G401.6 (cell line): ENCODE results near the gene CABLES1.
"Not testable (repeated sequence)": the region's sequence is repeated elsewhere in the genome, so short reads cannot be mapped to it uniquely, and the experiment has no call there.

Experiments
- FAIRE-seq: peaks from 2 replicates; lab custom pipeline; 2012; peaks lifted over from hg19 to GRCh38; lab: Jason Lieb, UNC

Gene CABLES1

DNA sequence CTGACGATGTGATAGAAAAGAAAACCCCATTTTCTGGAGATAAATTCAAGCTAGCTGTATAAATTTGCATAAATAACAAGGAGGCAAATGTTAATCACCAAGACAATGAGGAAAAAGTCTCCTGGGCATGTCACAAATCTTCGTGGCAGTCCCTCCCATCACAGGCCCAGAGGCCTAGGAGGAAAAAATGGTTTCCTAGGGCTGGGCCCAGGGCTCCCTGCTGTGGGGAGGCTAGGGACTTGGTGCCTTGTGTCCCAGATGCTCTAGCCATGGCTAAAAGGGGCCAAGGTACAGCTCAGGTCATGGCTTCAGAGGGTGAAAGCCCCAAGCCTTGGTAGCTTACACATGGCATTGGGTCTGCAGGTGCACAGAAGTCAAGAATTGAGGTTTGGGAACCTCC, 134.6 kb downstream of the CABLES1 start:
- no peak for FAIRE-seq

DNA sequence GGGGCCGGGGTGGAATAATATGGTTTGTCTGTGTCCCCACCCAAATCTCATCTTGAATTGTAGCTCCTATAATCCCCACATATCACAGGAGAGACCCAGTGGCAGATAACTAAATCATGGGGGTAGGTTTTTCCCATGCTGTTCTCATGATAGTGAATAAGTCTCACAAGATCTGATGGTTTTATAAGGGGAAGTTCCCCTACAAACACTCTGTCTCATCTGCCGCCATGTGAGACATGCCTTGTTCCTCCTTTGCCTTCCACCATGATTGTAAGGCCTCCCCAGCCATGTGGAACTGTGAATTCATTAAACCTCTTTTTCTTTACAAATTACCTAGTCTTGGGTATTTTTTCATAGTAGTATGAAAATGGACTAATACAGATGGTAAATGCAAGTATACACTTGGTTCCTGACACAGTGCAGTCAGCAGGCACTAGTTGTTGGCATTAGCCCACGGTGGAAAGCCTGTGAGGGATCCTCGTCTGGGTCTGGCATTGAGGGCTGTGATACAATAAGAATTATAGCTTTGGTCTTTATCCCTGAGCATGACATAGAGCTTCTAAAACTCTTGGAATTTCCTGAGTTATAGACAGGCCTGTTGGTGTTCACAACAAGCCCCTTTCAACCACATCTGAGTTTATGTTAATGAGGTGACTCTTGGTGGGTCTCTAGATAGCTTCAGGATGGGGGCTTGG, 135.8 kb downstream of the CABLES1 start:
- FAIRE-seq = no peak

DNA sequence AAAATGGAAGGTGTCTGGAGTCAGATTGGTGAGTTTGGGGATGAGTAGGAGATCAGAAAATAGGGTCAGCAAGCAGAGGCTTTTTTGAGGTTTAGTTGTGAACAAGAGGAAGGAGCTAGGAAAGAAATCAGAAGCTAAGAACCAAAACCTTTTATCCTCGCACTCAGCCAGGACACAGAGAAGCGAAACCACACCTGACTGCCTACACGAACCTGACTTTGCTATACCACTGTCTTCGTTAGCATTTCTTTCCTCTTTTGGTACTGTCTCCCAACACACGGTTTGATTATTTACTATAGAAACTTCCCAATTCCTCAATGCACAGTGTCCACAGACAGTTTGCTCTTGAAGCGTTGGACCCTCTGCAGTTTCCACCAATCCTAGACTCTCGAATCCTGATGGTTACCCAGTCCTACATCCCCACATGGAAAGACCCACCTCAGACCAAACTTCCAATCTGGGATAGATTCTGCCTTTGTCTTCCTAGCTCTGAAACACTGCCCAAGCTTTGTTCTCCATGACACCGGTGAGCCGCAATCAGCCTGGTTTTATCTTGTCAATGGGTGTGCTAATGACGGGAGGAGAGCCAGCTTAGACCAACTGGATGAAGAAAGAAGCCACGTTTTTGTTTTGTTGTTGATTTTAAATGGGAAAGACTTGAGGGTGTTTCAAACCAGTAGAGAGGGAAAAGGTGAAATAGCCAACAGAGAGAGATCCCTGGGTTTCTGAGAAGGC, 137.4 kb downstream of the CABLES1 start:
- no peak for FAIRE-seq

DNA sequence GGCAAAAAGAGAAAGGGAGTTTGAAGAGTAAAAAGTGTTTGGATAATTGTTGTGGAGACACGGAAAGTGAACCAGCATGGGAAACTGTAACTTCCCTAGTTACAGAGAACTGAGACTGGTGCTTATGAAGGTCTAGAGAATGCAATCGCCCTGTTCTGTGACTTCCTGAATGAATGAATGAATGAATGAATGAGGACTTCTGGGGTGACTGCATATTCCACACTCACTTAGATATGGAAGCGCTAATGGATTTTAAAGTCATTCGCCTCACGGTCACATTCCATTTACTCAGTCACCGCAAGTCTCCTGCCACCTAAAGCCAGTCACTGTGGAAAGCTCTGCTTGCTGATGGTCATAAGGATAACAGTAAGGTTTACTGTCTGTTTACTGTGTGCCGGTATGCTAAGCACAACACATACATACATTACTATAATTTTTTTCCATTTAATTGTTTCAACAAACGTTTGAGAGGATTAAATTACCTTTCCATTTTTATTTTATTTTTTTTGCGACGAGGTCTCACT, 138.2 kb downstream of the CABLES1 start:
- no peak for FAIRE-seq

DNA sequence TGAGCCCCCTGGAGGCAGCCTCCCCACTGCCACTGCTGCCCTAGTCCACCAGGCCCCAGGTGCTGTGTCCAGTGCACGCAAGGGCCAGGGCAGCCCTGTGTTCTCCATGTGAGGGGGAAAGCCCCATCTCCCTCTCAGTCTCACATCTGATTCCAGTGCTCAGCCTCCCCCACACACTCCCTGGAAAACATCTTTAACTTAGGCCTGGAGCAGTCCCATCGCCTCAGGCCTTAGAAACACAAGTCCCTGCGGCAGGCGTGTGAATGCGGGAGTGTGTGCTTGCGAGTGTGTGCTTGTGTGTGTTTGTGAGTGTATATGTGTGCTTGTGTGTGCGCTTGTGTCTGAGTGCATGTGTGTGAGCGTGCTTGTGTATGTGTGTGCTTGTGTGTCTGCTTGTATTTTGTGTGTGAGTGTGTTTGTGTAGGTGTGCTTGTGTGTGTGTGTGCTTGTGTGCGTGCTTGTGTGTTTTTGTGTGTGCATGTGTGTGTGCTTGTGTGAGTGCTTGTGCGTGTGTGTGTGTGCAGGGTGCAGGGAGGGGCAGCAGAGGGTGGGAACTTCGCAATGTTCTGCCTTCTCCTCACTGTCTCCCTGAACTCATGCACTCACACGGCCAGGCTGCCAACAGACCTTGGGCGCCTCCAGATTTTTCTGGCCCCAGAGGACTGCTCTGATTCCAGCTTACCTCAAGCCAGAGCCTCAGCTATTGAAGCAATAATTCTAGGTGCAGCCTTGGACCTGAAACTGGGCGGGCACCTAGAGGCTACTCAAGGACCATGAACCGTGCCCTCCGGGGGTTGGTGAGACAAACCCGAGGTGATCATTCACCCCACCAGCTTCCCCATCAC, 139.6 kb downstream of the CABLES1 start:
- no peak for FAIRE-seq

DNA sequence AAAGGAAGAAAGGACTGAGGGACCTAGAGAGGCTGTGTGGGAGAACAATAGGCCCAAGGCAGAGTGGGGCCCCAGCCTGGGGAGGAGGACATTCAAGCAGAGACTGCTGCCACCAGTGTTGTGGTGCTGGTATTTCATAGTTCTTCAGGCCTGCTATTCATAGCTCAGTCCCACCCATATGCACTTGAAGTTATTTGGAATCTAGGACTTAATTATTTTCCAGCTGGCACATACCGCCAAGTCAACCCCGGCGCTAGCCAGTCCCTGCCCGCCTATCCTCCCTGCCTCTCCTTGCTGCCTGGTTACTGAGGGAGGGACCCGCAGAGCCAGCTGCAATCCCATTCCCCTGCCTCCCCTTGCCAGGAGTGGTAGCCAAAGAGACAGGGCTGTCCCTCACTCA, 141.2 kb downstream of the CABLES1 start:
- no peak for FAIRE-seq

DNA sequence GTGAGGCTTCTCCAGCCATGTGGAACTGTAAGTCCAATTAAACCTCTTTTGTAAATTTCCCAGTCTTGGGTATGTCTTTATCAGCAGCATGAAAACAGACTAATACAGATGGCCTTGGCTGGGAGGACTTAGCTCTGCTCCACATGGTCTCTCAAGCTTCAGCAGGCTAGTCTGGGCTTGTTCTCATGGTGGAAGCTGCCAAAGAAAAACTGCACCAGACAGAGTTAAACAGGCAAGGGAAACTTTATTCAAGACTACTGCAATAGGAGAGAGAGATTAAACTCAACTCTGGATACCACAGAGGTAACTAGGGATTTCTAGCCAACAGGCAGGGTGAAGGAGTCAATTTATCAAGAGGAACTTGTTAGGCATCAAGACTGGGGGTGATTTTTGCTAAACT, 142.1 kb downstream of the CABLES1 start:
- FAIRE-seq = no peak

DNA sequence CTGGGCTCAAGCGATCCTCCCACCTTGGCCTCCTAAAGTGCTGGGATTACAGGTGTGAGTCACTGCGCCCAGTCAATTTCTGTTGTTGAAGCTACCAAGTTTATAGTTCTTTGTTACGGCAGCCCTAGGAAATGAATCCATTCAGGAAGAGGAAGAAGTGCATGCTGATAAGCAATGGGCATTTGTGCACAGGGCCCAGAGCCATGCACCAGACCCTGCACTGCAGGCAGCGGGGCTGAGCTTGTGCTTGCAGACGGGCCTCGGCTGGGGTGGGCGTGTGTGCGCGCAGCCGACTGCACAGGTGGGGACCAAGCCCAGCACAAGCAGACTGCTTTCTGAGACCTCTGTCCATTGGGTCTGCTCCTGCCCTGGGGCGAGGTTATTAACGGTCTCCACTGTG, 144.6 kb downstream of the CABLES1 start:
- no peak for FAIRE-seq

DNA sequence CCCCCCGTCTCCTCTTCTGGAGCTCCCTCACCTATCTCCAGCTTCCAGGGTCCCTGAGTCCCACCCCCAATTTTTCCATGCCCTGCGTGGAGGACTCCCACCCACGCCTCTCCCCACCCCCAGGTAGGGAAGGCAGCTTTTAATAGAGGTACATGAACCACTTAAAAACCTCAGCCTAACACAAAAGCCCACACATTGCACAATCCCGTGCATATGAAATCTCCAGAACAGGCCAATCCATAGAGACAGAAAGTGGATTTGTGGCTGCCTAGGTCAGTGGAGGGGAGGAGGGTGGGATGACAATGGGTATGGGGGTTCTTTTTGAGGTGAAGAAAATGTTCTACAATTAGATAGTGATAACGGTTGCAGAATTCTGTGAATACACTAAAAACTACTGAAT, 145.6 kb downstream of the CABLES1 start:
- FAIRE-seq = no peak

DNA sequence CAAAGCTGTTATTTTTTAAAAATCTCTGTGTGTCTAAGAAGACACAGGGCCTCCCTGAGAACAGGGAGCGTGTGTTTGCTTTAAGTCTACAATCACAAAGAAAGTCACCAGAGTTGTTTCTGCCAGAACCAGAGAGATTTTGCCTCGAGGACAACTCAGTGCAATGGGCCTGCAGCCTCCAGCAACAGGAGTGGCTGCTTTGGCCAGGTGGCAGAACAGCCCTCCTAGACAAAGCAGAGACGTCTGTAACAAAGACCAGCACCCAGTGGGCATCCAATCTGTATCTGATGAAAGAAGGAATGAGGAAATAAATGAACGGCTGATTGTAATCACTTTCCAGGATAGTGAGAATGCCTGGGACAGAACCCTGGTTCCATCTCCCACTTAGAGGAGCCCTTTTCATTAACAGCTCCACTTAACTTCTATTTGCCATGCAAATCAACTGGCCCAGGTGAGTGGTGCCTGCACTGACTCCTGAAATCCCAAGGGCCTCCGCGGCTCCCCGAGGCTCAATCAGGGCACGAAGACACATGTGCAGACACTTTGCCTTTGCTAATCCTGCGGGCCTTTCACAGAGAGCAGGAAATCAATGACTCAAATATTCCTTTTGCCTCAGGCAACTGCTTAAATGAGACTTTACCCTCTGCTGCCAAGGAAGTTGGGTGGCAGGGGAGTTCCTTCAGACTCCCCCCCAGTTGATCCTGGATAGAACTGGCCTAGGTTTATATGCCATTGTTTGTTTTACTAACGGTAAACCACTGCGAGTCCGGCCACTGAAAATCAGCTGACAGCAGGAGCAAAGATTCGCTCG, 146.5 kb downstream of the CABLES1 start:
- FAIRE-seq = no peak

DNA sequence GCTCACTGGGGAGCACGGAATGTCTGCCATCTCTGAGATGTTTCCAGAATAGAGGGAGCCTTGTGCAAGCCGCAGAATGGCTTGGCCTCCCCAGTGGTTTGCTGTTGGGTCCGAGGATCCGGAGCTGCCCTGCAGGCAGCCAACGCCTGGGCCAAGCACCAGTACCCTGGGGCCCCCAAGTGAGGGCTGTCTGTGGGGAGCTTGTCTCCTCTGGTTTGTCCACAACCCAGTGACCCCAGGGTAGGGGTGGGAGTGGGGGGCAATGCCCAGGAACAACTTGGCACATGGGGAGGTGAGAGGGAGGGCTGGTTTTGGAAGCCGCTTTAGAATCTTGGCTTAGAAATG, 147.1 kb downstream of the CABLES1 start:
- FAIRE-seq = no peak

DNA sequence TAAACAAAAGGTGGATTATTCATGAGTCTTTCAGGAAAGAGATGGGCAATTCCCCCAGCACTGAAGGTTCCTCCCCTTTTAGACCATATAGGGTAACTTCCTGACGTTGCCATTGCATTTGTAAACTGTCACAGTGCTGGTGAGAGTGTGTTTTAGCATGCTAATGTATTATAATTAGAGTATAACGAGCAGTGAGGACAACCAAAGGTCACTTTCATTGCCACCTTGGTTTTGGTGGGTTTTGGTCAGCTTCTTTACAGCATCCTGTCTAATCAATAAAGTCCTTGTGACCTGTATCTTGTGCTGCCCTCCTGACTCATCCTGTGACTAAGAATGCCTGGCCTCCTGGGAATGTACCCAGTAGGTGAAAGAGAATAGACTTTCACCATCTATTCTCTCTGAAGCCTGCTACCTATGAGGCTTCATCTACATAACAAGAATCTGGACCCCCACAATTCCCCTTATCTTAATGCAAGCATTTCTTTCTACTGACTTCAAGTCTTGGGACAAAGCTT, 148.7 kb downstream of the CABLES1 start:
- no peak for FAIRE-seq

DNA sequence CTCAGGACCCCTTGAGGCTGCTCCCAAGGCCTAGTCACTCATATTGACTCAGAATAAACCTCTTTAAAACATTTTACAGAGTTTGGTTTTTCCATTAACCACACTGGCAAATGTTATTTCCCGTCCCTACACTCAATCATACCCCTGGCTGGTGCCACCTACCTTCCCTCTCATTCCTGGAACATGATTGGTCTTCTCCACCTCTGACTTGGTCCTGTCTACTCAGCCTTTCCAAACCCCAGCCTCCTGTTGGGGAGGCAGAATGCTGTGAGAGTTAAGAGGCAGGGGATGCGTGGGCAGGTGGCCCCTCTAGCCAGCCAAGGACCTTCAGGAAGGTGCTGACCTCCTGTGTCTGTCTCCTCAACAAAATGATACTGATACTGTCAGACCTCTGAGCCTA, 149.3 kb downstream of the CABLES1 start:
- no peak for FAIRE-seq

DNA sequence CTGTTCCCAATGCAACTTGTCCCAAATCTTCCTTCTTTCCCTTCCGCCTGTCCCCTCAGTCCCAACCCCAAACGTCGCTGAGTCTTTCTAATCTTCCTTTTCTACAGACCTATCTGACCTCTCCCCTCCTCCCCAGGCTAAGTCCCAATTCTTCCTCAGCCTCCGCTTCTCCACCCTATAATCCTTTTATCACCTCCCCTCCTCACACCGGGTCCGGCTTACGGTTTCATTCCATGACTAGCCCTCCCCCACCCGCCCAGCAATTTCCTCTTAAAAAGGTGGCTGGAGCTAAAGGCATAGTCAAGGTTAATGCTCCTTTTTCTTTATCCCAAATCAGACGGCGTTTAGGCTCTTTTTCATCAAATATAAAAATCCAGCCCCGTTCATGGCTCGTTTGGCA, 150.3 kb downstream of the CABLES1 start:
- not testable (repeated sequence) for FAIRE-seq

DNA sequence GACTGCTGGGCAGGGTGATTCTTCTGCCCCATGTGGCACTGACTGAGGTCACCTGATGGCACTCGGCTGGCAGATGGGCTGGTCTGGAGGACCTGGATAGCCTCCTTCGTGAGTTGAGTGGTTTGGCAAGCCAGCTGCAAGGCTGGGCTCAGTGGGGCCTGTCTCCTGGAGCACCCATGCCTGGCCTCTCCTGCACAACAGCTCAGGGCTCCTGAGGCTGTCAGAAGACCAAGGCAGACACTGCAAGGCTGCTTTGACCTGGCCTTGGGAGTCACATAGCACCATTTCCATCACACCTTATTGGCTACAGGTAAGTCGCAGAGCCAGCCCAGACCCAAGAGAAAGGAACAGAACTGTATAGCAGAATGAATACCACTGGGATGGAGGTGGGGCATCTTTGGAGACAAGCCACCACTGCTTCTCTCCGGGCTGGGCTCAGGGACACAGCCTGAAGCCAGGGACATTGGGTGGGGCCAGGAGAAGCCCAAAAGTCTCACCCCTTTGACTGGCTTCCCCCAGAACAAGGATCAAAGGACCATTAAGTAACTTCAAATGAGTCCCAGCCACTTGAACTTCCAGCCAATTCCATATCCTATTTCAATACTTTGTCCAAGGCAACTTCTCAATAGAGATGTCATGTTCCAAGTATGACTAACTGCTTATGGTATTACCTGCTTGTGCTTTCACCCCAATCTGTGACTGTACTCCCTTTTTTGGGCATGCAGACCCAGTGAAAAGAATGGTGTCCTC, 156.3 kb downstream of the CABLES1 start:
- no peak for FAIRE-seq

DNA sequence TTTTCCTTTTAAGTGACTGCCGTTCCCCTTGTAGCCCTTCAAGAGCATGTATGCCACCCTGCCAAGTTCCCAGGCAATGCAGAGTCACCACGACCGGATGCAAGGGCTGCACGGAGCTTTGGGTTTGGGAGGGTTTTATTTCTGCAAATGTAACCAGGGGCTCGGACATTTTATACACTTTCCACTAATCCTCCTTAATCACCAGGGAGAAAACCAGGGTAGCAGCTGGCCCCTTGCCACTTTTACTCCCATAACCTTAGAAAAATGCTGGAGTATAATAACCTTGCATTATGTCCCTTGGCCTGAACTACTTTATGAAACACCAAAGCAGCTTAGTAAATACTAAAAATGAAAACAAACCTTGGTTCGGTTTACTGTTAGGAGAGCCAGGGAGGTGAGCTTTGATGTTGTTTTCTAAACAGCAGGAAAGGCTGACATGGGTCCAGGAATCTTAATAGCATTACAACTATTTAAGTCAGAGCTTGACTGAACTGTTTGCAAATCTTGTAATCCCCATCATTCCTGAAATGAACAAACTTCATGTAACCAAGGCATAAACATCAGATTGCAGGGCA, 165.0 kb downstream of the CABLES1 start:
- FAIRE-seq = no peak

DNA sequence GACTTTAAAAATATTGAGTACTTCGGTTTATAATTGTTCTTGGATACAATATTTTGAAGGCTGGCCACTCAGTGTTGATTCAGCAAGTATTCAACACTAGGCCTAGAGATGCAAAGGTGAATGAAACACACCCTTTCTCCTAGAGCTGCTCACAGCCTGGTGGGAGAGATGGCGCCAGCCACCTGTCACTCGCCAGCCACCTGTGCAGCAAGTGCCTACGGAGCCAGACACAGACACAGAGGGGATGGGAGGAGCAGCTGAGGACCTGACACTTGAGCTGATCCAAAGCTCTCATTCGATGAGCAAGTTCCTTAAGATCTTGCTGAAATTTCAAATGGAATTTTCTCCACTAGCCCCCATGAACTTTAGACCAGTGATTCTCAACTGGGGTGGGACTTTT, 166.7 kb downstream of the CABLES1 start:
- FAIRE-seq = no peak

DNA sequence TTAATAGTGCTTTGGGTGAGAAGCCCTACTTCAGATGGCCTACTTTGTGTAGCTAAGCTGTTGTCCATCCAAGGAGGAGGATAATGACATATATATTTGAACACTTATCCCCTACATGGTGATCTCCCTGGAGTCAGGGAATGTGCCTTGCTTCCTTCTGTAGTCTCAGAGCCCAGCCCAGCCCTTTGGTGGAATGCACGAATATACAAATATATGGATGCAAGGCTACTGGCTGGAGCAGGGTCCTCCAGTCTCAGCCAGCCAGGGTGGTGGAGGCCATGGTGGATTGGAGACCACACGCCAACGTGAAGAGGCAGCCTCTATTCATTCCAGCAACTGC, 167.2 kb downstream of the CABLES1 start:
- no peak for FAIRE-seq

DNA sequence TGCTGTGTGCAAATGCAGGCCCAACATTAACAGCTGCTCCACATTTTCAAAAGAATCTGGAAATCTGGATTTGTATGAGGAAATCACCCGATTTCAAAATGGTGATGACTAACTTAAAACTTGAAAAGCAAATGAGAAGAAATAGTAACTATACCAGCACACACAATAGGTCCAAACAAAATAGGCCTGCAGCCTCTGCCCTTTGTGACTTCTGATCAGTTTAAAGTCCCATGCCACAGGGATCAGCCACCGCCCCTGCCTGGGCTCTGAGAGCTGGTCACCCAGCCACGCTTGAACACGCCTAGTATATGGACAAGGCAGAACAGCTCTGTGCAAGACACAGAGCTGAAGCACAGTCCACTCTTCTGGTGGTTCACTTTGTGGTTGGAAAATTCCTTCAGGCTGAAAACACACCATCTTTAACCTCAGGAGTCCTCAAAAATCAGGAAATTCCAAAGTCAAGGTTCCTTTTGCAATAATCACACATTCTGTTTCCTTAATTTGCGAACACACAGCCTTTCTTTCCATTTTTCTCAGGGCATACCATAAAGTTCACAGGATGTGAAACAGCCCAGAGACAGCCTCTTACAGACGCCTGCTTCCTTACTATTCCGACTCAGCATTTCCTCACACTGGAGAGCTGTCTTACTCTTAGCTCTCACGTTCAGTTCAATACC, 167.7 kb downstream of the CABLES1 start:
- no peak for FAIRE-seq

DNA sequence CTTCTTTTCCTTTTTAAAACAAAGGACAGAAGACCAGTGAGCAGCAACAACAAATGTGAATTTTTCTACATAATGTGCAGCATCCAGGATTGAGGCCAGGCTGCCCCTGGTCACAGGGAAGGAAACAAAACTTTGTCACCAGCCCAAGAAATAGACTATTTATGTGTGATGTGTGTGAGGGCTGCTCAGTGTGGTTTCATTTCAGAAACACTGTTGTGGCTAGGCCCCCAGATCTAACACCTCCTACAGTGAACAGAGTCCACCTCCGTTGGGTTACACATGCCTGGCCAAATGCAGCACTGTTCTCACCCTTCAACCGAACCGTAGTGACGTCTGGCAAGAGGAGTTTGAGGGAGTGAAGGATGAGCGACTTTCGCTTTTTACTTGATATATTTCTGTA, 171.5 kb downstream of the CABLES1 start:
- FAIRE-seq = no peak
